GM13977 (cell line): ENCODE data around the gene ENKD1.

ENCODE experiments used
- DNase-seq: peaks from one replicate; pipeline ENCODE4 v3.0.0; 2012; ENCODE audit warnings: low spot score
- CTCF ChIP-seq: IDR thresholded peaks from 2 replicates; pipeline ENCODE4 v1.5.1; 2012; ENCODE audit warnings: mild to moderate bottlenecking, control low read depth; ENCODE audit not compliant: insufficient read depth; ENCODE audit errors: extremely low read depth, missing control alignments
- in situ Hi-C: fragments of 300-500 bp; cut with MboI; formaldehyde crosslinking; loops from one replicate; pipeline ENCODE4 v1.12.0; 2022; ENCODE audit warnings: low sequenced_read_pairs, low pct_unique_long_range_greater_than_20kb, mixed read lengths, inconsistent platforms; ENCODE audit not compliant: unreplicated experiment

ENKD1 gene

GRCh38 chr16:67708368-67708771 is 41.8 kb upstream of the ENKD1 start:
- DNase-seq, result no peak
- in situ Hi-C loops, result no loop called here
- TF ChIP-seq CTCF, result no peak

- DNase-seq, result no peak
- no peak for TF ChIP-seq CTCF
- in situ Hi-C loops, result no loop called here
These were observed 41.2 kb upstream of the ENKD1 start for GRCh38 chr16:67707790-67708189.

- in situ Hi-C loops, result no loop called here
- TF ChIP-seq CTCF, result no peak
These were observed 40.7 kb upstream of the ENKD1 start for GRCh38 chr16:67707210-67707609.

GRCh38 chr16:67704110-67704509 is 37.6 kb upstream of the ENKD1 start:
- no peak for DNase-seq
- TF ChIP-seq CTCF, result no peak
- in situ Hi-C loops, result no loop called here

More at GRCh38 chr16:67707210-67707609, 40.7 kb upstream of the ENKD1 start:
- DNase-seq, result no peak

GRCh38 chr16:67703626-67704025 is 37.1 kb upstream of the ENKD1 start:
- in situ Hi-C loops, result no loop called here
- no peak for DNase-seq
- no peak for TF ChIP-seq CTCF

GRCh38 chr16:67702130-67702529 is 35.6 kb upstream of the ENKD1 start:
- TF ChIP-seq CTCF, result no peak
- DNase-seq, result no peak
- in situ Hi-C loops, result no loop called here

- no peak for TF ChIP-seq CTCF
These were observed 34.9 kb upstream of the ENKD1 start for GRCh38 chr16:67701420-67701819.

More at GRCh38 chr16:67701420-67701819, 34.9 kb upstream of the ENKD1 start:
- no peak for DNase-seq
- in situ Hi-C loops, result no loop called here
